GM18861 (cell line): ENCODE data around the gene PTTG1IP.

Source experiments
- ATAC-seq: cut with Tn5 transposase; IDR thresholded peaks from one replicate; pipeline ENCODE4 v1.9.1; 2021; ENCODE audit not compliant: unreplicated experiment

Gene PTTG1IP

DNA sequence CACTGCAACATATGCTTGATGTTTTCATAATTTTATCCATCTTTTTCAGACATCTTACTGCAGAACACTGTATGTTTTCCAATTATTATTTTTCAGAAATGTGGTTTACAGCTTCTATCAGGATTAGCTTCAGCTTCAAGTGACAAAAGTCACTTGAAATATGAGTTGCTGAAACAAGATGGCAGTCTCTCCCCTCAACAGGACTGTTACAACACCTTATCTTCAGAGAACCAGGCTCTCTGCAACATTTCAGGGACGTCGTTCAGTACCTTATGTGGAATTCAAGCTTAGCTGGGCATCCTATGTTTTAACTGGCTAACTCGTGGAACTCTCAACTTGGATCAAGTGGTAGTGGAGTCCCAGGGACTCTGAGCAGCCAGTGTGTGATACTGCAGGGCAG, 69.8 kb downstream of the PTTG1IP start:
- no peak for ATAC-seq

DNA sequence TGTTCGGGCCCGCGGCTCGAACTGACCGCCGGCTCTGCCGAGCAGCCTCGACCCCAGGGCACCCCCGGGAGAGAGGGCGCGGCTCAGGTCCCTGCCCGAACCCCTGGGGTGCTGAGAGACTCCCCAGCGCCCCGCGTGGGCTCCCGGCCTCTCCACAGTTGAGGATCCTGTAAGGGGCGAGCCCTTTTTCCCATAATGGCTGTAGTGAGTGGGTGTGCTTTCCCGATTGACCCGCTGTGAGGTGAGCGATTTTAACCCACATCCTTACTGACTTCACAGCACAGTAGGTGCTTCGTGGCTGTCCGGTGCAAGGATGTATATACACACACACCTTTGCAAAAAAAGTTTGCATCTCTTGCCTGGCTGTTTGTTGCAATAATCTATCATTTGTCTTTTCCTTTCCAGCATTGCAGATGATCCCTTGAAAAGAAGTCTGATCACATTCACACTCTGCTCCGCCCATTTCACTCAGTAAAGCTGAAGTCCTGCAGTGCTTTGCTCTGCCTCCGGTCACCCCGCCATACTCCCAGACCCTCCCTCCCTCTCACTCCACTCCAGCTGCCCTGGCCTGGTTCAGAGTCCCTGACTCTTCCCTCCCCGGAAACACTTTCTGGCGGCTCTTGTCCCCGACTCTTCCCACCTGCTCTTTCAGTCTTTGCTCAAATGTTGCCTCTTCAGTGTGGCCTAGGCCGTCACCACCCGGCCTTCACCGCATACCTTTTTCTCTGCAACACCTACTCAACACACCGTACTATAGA, 70.9 kb downstream of the PTTG1IP start:
- no peak for ATAC-seq

- ATAC-seq = peak; percentile 56
Measured at GRCh38 chr21:44801468-44802395, 71.8 kb downstream of the PTTG1IP start, which contains the start of gene UBE2G2. Gene UBE2G2, minus strand, starts transcription at chr21:44801820. Its CDS starts 72 bp downstream, at chr21:44801748.

GRCh38 chr21:44800971-44801467, 72.5 kb downstream of the PTTG1IP start:
- no peak for ATAC-seq

- no peak for ATAC-seq
Measured at GRCh38 chr21:44800103-44800502, 73.4 kb downstream of the PTTG1IP start.

GRCh38 chr21:44799646-44800045, 73.8 kb downstream of the PTTG1IP start:
- ATAC-seq = no peak
